NB4 (cell line): Measurements from ENCODE around the gene BTBD2.

Experiments used
- DNase-seq: peaks from one replicate; pipeline ENCODE4 v3.0.0; 2010; ENCODE audit warnings: low read depth
- H3K4me3 ChIP-seq: one replicate; pipeline ENCODE4 v1.5.1; 2011; ENCODE audit warnings: mild to moderate bottlenecking, low read depth, low read length, moderate library complexity
- MYC ChIP-seq: IDR thresholded peaks from 2 replicates; pipeline ENCODE4 v1.6.1; 2011; ENCODE audit warnings: low read depth, low read length
- POLR2A ChIP-seq: IDR thresholded peaks from 2 replicates; pipeline ENCODE4 v1.6.1; 2011; ENCODE audit warnings: mild to moderate bottlenecking; ENCODE audit not compliant: insufficient read length; ENCODE audit errors: extremely low read depth
- TF ChIP-seq, protein P1 (sequence below): IDR thresholded peaks from 2 replicates; pipeline ENCODE4 v1.6.1; 2011; ENCODE audit warnings: low read depth, low read length
- TF ChIP-seq, protein P2 (sequence below): IDR thresholded peaks from one replicate; pipeline ENCODE4 v1.5.1; 2012; ENCODE audit warnings: low read depth, low read length

BTBD2 gene

DNA sequence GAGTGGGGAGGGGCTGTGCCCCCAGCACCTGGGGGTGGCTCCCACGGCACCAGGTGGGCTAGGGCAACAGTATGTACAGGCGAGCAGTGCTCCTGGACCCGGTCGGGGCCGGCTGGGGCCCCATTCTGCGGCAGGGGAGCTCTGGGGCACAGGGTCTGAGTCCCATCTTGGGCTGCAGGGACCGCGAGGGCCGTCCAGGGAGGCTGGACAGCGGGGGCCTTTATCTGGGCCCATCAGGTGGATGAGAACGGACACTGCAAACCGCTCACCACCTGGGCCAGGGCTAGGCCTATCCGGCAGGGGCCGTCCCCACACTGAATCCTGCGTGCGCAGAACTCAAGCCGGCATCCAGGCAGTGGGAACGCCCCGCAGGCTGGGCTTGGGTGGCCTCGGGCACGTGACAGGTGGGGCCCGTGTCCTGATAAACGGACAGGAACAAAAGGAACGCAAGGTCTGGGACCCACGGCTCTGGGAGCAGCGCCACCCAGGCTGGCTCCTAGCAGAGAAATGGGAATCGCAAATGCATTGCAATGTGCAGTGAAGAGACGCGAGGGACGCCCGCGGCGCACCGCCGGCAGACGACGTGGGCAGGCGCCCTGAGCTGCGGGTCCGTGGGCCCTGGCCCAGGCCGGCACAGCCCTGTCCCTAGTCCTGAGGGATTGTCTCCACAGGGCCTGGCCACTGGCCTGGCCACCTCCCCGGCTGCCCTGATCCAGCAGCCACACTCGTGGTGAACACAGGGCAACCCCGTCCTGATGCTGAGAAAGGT is 29.7 kb downstream of the BTBD2 start:
- no peak for TF ChIP-seq MYC
- TF ChIP-seq, protein P1, sequence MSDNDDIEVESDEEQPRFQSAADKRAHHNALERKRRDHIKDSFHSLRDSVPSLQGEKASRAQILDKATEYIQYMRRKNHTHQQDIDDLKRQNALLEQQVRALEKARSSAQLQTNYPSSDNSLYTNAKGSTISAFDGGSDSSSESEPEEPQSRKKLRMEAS = no peak
- DNase-seq = peak; percentile 0
- H3K4me3 ChIP-seq = no peak overlapping the region

DNA sequence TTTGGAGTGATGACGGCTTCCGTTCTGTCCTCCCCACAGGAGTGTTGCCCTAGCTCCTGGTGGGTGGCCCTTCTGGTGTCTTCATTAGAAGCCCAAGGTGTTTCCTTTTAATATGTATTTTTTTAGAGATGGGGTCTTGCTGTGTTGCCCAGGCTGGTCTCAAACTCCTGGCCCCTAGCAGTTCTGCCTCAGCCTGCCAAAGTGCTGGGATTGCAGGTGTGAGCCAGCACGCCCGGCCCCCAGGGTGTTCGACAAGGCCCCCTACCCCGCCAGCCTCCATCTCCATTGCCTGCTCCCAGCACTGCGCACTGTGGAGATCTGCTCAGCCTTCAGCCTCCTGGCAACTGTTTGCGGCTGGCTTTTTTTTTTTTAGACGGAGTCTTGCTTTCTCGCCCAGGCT is 31.2 kb downstream of the BTBD2 start:
- H3K4me3 ChIP-seq = no peak overlapping the region
- TF ChIP-seq MYC = no peak
- TF ChIP-seq, protein P1 = no peak
- TF ChIP-seq, protein P2, sequence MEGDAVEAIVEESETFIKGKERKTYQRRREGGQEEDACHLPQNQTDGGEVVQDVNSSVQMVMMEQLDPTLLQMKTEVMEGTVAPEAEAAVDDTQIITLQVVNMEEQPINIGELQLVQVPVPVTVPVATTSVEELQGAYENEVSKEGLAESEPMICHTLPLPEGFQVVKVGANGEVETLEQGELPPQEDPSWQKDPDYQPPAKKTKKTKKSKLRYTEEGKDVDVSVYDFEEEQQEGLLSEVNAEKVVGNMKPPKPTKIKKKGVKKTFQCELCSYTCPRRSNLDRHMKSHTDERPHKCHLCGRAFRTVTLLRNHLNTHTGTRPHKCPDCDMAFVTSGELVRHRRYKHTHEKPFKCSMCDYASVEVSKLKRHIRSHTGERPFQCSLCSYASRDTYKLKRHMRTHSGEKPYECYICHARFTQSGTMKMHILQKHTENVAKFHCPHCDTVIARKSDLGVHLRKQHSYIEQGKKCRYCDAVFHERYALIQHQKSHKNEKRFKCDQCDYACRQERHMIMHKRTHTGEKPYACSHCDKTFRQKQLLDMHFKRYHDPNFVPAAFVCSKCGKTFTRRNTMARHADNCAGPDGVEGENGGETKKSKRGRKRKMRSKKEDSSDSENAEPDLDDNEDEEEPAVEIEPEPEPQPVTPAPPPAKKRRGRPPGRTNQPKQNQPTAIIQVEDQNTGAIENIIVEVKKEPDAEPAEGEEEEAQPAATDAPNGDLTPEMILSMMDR = no peak
- DNase-seq = no peak

DNA sequence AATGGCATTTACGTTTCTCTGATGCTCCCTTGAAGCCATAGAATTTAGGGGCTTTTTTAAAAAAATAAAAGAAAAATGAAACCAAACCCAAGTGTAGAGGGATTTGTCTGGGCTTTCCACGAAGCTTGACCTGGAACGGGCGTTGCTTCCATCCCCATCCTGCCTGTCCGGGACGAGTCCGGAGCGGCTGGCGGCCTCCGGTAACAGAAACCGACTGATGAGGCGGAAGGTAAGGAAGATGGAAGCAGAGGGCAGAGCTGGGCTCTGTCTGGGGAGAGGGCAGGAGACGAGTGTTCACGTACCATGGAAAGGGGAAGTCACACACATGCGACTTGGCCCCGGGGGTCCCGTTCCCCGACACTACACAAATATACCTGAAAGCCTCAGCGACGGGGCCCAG is 34.3 kb downstream of the BTBD2 start:
- no peak overlapping the region for H3K4me3 ChIP-seq
- TF ChIP-seq POLR2A (no peak), MYC (no peak)
- TF ChIP-seq, protein P1 = no peak
- TF ChIP-seq, protein P2 = no peak
- no peak for DNase-seq

- H3K4me3 ChIP-seq = no peak overlapping the region
- DNase-seq = no peak
- TF ChIP-seq, protein P2 = no peak
- TF ChIP-seq POLR2A (no peak), MYC (no peak)
- TF ChIP-seq, protein P1 = no peak
These were observed 34.7 kb downstream of the BTBD2 start for GRCh38 chr19:1980809-1981181.

- no peak for DNase-seq
- TF ChIP-seq, protein P2 = no peak
- TF ChIP-seq MYC (no peak), POLR2A (no peak)
- TF ChIP-seq, protein P1 = no peak
These were observed 35.3 kb downstream of the BTBD2 start for GRCh38 chr19:1980091-1980808.

GRCh38 chr19:1979642-1980041 is 35.9 kb downstream of the BTBD2 start:
- no peak for DNase-seq
- TF ChIP-seq POLR2A = no peak

More at GRCh38 chr19:1980091-1980808, 35.3 kb downstream of the BTBD2 start:
- H3K4me3 ChIP-seq = no peak overlapping the region

More at GRCh38 chr19:1979642-1980041, 35.9 kb downstream of the BTBD2 start:
- no peak overlapping the region for H3K4me3 ChIP-seq
